GM21619 (cell line): ENCODE data around the gene KLHDC3.

ENCODE experiments used
- ATAC-seq: cut with Tn5 transposase; IDR thresholded peaks from one replicate; pipeline ENCODE4 v1.9.1; 2021; ENCODE audit not compliant: unreplicated experiment

Gene KLHDC3

GRCh38 chr6:43013843-43014433 lies at the start of gene KLHDC3, which contains the start of gene MEA1:
Gene KLHDC3, plus strand, starts transcription at chr6:43014249. Its CDS starts 2,944 bp downstream, at chr6:43017193.
Gene MEA1, minus strand, starts transcription at chr6:43013946. Its CDS starts 133 bp downstream, at chr6:43013813.
- ATAC-seq: peak; percentile 91

- ATAC-seq: no peak
Measured at GRCh38 chr6:42966571-42966970, 47.5 kb upstream of the KLHDC3 start.

- ATAC-seq: no peak
Measured at GRCh38 chr6:42967228-42967627, 46.8 kb upstream of the KLHDC3 start.

- no peak for ATAC-seq
Measured at GRCh38 chr6:42968126-42968701, 45.8 kb upstream of the KLHDC3 start.

GRCh38 chr6:42968783-42969182 lies 45.3 kb upstream of the KLHDC3 start:
- ATAC-seq: no peak

- ATAC-seq: no peak
Measured at GRCh38 chr6:42969431-42969830, 44.6 kb upstream of the KLHDC3 start.

GRCh38 chr6:42969934-42970333 lies 44.1 kb upstream of the KLHDC3 start:
- ATAC-seq: no peak

GRCh38 chr6:42970871-42971612 lies 43.0 kb upstream of the KLHDC3 start:
- no peak for ATAC-seq

- no peak for ATAC-seq
Measured at GRCh38 chr6:42971746-42972327, 42.2 kb upstream of the KLHDC3 start.

GRCh38 chr6:42973926-42974325 lies 40.1 kb upstream of the KLHDC3 start:
- no peak for ATAC-seq

GRCh38 chr6:42974919-42975505 lies 39.0 kb upstream of the KLHDC3 start:
- no peak for ATAC-seq

- peak; percentile 24 for ATAC-seq
Measured at GRCh38 chr6:42978487-42978838, 35.6 kb upstream of the KLHDC3 start.

- ATAC-seq: peak; percentile 88
Measured at GRCh38 chr6:42978839-42979522, 35.1 kb upstream of the KLHDC3 start, which contains the start of gene PEX6. Gene PEX6, minus strand, starts transcription at chr6:42979181. Its CDS starts 31 bp downstream, at chr6:42979150.

- ATAC-seq: no peak
Measured at GRCh38 chr6:42979523-42980177, 34.4 kb upstream of the KLHDC3 start.

- no peak for ATAC-seq
Measured at GRCh38 chr6:42981836-42982235, 32.2 kb upstream of the KLHDC3 start.

- peak; percentile 90 for ATAC-seq
Measured at GRCh38 chr6:42984001-42984923, 29.8 kb upstream of the KLHDC3 start, which contains the start of gene PPP2R5D. Gene PPP2R5D, plus strand, starts transcription at chr6:42984570. Its CDS starts 108 bp downstream, at chr6:42984678.

- ATAC-seq: no peak
Measured at GRCh38 chr6:42984924-42985475, 29.0 kb upstream of the KLHDC3 start.

- no peak for ATAC-seq
Measured at GRCh38 chr6:42987533-42988451, 26.3 kb upstream of the KLHDC3 start.
